HS-5 (cell line): ENCODE results near the gene SV2A.
"Not testable (repeated sequence)": the region's sequence is repeated elsewhere in the genome, so short reads cannot be mapped to it uniquely, and the experiment has no call there.

Source experiments
- DNase-seq: peaks from one replicate; pipeline ENCODE4 v3.0.0-alpha.2; 2012; ENCODE audit warnings: low read depth

The SV2A gene

GRCh38 chr1:149886396-149887195 lies 31.0 kb downstream of the SV2A start:
- DNase-seq, result peak; percentile 98

GRCh38 chr1:149886121-149886395 lies 31.6 kb downstream of the SV2A start:
- not testable (repeated sequence) for DNase-seq

GRCh38 chr1:149885339-149886120 lies 32.1 kb downstream of the SV2A start:
- peak; percentile 60 for DNase-seq

GRCh38 chr1:149884433-149885338 lies 33.0 kb downstream of the SV2A start:
- DNase-seq, result no peak

- DNase-seq, result no peak
These were observed 33.9 kb downstream of the SV2A start for GRCh38 chr1:149883598-149884247.

GRCh38 chr1:149881876-149882275 lies 35.8 kb downstream of the SV2A start:
- no peak for DNase-seq

- no peak for DNase-seq
These were observed 38.1 kb downstream of the SV2A start for GRCh38 chr1:149879556-149879955.

GRCh38 chr1:149877211-149877946 lies 40.3 kb downstream of the SV2A start:
- DNase-seq, result no peak

GRCh38 chr1:149873060-149873459 lies 44.6 kb downstream of the SV2A start:
- DNase-seq, result not testable (repeated sequence)

- DNase-seq, result not testable (repeated sequence)
These were observed 50.8 kb downstream of the SV2A start for GRCh38 chr1:149866887-149867286.

- DNase-seq, result not testable (repeated sequence)
These were observed 56.1 kb downstream of the SV2A start for GRCh38 chr1:149861497-149862054.

- DNase-seq, result not testable (repeated sequence)
These were observed 56.8 kb downstream of the SV2A start for GRCh38 chr1:149860684-149861496.

- DNase-seq, result not testable (repeated sequence)
These were observed 57.4 kb downstream of the SV2A start for GRCh38 chr1:149860271-149860670.
